HK-2 (cell line): ENCODE measurements around the gene SQSTM1.
"Not testable (repeated sequence)": the region's sequence is repeated elsewhere in the genome, so short reads cannot be mapped to it uniquely, and the experiment has no call there.

Experiments used
- DNase-seq: peaks from one replicate; pipeline ENCODE4 v3.0.0-alpha.2; 2018; ENCODE audit not compliant: unreplicated experiment

SQSTM1 gene

DNA sequence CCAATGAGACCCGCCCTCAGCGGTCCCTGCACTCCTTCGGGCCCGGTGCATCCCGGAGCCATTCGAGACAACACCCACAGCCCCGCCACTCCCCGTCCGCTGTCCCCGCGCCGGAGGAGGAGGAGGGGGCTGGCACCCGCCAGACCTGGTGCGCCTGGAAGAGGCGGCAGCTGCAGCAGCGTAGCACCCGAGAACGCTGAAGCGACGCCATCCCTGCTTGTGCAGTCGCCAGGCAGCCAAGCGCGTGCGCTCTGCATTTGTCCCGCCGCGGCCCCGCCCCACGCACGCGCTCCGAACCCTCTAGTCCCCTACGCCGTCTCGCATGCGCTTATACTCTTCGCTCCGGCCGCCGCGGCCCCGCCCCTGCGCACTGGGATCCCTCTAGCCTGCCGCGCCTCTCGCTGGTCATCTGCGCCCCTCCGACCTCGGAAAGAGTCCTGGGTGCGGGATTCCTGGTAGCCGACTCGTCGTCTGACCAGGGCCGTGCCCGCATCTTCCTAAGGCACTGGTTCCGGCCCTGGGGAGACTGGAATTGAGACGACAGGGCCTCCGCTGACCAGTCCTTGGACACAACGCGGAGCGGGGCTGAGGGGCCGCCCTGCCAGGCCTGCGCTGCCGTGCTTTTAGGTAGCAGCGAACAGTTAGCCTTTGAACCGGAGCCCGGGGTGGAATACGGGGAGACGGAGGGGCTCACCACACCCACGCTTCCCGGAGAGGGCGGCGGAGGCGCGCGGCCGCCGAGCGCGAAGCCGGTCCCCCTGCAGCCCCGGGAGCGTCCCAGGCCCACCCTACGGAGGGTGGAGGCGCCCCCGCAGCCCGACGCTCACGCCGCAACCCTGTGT lies 38.1 kb downstream of the SQSTM1 start, which contains the start of gene MRNIP:
Gene MRNIP, minus strand, starts transcription at position 232 of the 842 bp plus-strand sequence. Its CDS starts 21 bp downstream, at position 211.
- peak; percentile 93 for DNase-seq

DNA sequence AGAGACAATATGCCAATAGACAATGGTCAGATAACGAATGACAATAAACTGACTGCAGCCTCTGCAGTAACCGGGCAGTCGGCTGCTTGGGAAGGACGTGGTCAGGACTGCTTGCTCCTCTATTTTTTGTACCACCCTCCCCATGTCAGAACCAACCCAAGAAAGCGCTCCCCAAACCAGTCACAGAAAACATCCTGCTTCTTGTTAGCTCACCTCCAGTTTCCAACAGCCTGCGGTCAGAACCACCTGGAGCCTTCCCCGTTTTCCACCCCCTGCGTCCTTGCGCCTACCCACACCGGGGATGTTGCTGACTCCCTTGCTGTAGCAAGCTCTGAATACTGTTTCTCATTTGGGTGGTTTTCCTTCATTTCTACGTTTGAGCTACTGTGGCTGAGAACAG lies 39.6 kb downstream of the SQSTM1 start:
- DNase-seq, result no peak

DNA sequence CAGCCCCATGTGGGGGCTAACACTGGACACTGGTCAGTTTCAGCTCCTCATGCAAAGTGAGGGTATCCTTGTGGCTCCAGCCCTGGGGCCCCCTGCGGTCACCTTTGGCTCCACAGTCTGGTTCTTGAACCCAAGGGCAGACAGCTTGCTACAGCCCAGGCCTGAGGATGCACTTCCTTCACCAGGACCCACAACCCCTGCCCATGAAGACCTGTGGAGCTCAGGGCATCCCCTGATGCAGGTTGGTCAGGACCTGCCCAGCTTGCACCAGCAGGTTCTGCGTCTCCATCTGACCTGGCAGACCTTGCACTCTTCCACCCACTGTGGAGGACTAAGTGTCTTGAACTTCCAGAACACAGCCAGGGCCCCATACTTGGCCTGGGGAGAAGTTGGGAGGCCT lies 41.6 kb downstream of the SQSTM1 start:
- no peak for DNase-seq

DNA sequence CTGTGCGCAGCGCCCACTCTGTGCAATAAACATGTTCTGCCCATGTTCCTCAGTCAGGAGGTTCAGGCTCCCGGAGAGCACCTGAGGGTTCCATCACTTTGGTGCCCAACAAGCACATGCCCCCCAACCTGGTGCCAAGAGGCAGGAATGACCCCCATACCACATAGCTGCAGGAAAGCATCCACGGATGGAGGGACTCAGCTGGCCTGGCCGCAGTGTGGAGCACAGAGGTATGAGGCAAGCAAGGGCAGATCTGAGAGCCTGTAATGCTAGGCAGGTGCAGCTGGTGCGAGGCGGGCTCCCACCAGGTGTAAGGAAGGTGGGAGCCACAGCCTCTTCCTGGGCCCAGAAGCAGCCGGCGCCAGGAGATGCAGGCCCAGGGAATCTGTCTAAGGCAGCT lies 42.2 kb downstream of the SQSTM1 start:
- DNase-seq, result no peak

DNA sequence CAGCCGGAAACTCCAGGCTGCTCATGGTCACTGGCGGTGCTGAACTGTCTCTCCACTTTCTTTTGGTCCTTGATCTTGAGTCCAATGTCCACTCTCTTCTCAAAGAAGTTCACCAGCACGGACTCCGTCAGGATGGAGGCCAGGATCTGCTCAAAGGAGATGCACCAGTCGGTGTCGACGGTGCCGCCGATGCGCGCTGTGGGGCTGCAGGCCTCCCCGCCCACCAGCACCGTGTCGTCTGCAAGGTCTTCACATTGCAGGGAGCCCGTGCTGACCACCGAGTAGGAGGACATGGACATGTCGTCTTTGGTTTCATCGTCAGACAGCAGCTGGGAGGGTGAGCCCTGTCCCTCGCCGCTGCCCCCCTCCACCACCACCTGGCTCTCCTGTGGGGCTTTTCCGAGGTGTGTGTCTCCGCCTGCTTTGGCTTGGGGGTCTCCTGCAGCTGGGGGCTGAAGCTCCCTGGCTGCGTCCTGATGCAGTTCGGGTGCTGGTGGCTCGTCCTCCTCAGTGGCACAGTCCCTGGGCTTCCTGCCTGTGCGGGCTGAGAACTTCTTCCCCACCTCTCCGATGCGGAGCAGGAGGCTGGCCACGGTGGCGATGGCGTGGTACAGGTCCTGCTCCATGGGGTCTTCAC lies 42.9 kb downstream of the SQSTM1 start:
- no peak for DNase-seq

DNA sequence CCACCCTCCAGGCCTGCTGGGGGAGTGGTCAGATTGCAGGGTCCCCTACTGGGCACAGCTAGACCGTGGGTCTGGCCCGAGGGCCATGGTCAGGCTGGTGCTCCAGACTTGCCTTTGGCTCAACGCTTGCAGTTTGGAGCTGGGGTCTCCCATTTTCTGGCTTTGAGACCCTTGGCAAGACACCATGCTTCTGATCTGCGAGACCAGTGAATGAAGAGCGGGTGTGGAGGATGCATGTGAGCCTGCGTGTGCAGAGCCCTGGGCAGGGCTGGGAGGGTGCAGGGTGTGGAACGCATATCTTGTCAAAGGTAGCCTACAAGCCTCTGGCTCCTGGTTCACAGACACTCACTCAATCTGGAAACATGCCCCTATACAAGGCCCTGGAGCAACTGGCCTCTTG lies 44.0 kb downstream of the SQSTM1 start:
- DNase-seq, result no peak

DNA sequence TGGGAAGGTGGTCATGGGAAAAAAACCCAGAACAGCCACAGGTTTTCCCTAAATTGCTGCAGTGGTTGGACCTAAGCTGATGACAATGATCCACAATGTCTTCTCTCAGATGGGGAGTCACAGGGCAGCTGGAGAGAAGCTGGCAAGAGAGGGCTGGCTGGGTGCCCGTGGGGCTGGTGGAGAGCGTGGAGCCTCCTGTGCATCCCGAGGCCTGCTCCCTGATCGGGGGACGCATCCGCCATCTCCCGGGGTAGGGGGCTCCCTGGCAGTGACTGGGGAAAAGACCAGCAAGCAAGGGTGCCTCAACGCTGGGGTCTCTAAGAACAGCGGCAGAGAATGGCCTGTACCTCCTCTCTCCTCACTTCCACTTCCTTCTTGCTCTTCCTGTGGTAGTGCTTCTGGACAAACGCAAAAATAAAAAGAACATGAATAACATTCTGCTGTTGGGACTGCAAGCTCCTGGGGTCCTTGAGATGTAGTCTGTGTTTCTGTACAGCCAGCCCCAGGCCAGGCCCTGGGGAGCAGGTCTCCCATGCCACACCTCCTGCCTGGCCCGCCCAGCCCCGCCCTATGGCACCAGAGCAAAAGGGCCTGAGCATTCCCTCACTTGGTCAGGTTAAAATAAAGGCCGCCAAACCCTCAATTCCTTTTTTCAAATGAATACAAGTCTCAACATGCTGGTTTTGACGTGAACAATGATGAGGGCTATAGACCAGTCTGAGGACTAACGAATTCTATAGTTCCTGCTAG lies 45.0 kb downstream of the SQSTM1 start:
- no peak for DNase-seq

DNA sequence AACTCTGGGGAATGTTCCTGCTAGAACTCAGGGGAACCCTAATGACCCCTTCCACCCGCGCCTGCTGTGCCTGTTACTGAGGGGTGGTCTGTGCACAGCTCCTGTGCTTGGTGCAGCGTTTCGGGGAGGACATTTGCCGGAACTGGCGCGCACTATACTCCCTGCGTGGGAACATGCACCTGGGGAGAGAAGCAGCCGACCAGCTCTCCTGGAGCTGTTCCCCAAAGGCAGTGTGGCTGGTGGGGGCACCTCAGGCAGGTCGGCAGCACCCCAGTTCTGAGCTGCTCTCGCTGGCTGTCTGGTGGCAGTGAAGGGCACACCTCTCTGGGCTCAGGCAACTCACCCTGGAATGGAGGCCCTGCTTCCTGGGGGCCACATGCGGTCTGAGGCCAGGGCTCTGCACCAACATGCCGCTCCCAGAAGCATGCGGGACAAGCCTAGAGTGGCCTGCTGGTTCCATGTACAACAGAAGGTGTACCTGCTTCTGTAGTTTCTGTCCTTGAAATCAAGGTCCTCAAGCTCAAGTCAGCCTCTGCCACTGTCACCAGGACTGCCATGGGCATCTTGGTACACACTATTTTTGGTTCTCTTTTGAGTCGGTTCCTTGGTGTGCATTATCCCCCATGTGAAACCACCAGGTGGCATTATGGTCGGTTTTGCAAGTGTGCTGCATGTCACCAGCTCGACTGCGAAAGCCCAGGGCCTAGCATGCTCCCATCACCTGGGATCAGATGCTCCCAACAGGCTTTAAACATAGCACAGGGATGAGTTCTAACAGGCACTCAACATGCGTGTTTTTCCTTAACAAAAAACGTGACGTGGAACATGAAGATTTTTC lies 45.8 kb downstream of the SQSTM1 start:
- no peak for DNase-seq

DNA sequence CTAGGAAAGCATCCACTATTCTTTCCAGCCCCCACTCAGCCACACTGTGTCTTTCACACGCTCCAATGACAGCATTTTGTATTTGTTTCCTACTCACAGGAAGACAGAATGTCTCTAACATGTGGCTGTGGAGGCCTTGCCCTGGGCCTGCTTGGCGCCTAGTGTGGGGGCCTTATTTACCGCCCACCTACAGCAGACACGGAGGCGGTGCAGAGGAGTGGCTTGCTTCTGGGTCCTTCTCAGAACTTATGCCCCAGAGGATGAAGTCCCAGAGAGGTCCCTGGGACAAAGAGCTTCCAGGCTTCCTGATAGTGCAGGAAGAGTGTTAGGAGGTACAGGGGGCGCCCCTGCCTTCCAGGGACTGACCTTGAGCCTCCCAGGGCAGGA lies 46.4 kb downstream of the SQSTM1 start:
- no peak for DNase-seq

DNA sequence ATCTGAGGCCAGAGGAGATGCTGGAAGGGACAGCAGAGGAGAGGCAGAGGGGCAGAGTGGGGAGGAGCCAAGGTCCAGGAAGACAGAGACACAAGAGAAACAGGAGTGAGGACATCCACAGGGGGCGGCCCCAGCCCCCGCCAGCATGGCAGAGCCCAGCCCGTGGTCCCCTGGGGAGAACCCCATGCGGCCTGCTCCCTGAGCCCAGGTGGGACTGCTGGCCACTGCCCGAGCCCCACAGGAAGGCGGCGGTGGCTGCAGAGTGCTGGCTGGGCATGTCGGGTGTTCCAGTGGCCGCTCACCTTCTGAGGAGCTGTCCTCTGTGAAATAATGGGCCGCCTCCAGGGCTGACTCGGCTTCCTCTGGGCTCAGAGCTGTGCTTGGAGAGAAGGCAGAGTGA lies 46.8 kb downstream of the SQSTM1 start:
- no peak for DNase-seq

DNA sequence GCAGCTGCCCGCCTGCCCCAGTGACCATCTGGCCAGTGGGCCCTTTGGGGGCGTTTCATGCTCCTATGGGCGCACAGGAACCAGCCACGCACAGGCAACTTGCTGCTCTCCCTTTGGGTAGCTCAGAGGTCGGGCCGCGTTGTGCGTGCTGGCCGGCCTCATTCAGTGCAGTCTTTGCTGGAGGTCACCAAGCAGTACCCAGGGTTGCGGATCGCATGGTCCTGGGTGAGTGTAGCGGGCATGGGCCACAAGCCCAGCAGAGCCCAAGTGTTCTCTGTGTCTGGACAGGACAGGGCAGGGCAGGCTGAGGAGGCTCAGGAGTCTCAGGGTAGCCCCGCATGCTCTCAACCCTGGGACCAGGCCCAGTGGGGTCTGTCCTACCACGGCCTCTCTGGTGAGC lies 47.8 kb downstream of the SQSTM1 start:
- DNase-seq, result no peak

DNA sequence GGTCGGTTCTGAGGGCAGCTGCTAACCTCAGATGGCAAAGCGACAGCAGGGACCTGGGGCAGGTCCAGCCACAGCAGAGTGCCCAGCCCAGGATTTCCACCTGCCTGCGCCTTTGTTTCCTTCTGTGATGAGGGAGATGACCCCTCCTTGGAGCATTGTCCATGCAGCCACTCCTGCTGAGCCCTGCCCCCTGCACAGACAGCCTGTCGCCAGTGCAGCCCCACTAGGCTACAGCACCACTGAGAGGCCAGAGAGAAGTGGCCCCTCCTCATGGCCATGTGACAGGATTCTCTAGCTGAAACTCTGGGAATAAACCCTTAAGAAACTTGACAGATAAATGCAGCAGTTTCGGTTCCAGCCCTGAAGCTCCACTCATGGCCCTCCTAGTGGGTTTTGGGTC lies 48.4 kb downstream of the SQSTM1 start:
- DNase-seq, result no peak

DNA sequence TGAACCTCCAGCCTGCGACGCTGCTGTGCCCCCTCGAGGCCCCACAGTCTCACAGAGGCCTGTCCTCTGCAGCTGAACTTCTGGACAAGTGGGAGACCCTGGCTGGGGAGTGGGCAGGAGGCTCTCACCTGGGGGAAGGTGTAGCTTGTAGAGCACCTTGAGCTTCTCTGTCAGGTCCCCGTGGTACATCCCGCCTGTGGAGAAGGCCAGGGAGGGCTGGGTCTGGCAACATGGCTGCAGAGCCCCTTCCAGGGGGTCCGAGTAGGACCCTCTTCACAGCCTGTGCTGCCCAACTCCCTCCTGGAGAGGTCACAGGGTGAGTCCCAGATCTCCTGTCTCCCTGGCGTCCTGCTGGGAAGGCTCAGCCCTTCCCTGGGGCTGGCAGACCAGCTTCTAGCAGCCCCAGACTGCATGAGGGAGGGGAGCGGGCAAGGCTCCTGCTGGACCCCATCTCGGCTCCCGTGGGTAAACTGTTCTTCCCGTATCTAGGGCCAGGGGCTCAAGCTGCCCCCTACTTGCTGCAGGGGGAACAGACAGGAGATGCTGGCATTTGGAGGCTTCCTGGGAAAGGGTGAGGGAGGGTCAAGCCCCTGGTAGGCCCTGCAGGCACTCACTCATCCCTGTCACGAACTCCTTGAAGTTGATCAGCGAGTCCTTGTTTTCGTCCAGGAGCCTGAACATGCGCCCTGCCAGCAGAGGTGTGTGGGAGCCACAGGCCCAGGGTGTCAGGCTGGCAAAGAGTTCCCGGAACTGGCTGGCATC lies 49.1 kb downstream of the SQSTM1 start:
- no peak for DNase-seq

DNA sequence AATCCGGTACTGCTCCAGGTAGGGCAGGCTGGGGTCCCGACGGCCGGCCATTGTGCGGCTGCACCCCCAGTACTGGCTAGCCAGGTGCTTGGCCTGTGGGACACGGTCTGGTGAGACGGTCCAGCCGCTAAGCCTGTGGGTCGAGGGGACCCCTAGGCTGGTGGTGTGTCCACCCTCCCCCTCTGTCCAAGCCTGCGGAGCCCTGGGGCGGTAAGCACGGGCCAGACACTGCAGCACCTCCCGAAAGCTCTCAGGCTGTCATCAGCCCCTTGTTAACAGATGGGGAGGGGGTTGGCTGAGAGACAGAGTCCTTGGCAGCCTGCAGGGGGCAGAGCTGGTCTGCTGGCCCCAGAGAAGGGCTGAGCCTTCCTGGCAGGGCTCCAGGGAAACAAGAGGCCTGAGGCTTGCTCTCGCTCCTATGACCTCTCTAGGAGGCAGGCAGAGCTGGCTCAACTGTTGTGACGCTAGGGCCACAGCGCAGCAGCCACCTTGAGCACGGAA lies 49.7 kb downstream of the SQSTM1 start:
- DNase-seq, result no peak

DNA sequence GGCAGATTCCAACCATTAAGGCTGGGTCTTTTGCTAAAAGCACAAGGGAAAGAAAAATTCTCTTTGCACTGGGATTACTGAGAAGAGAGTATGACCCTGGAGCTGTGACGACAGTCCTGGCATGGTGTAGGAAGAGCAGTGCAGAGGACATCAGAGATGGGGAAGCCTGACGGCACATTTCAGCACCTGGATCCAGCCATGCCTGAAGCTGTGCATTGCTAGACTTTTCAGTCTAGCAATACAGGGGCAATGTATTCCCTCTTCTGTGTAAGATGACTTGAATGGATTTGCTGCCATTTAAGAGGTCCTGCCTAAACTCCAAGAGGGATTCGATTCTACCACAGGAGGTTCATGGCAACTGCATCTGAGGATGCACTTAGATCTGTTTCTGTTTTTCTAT lies 50.2 kb downstream of the SQSTM1 start:
- DNase-seq, result no peak

DNA sequence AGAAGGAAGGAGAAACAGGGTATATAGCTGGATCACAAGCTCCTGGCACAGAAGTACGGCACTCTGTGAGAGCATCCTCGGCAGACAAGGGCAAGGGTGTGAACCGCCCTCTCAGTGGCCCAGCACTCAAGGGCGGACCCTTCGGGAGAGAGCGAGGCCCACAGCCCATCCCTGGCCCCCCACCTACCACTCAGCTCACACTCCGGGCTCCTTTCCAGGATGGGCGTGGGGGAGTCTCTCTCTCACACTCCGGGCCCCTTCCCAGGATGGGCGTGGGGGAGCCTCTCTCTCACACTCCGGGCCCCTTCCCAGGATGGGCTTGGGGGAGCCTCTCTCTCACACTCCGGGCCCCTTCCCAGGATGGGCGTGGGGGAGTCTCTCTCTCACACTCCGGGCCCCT lies 50.8 kb downstream of the SQSTM1 start:
- DNase-seq, result not testable (repeated sequence)

DNA sequence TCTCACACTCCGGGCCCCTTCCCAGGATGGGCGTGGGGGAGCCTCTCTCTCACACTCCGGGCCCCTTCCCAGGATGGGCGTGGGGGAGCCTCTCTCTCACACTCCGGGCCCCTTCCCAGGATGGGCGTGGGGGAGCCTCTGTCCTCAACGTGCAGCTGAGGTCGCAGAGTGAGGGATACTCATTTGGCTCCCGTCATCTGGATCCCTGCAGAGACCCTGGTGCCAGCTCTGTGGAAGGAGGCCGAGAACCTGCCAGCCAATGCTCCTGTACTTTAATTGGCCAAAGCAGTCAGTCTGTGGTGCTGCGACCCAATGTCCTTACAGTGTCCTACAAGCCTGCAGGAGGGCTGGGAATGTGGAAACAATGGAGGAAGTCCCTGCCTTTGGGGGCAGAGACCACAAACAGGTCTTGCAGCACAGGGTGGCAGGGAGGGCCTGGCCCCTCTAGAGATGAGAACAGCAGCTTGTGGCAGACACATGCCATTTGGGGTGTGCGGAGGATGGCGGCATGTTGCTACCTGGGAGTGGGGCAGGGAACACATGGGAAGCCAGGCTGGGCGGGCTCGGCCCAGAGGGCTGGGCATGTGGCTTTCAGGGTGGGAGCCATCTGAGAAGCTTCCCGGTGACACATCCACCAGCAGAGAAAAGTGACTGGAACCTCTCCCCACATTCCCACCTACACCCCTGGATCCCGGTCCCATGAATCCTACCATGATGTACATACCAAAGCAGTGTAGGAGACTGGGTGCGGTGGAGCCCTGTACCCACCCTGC lies 51.5 kb downstream of the SQSTM1 start:
- DNase-seq, result no peak

DNA sequence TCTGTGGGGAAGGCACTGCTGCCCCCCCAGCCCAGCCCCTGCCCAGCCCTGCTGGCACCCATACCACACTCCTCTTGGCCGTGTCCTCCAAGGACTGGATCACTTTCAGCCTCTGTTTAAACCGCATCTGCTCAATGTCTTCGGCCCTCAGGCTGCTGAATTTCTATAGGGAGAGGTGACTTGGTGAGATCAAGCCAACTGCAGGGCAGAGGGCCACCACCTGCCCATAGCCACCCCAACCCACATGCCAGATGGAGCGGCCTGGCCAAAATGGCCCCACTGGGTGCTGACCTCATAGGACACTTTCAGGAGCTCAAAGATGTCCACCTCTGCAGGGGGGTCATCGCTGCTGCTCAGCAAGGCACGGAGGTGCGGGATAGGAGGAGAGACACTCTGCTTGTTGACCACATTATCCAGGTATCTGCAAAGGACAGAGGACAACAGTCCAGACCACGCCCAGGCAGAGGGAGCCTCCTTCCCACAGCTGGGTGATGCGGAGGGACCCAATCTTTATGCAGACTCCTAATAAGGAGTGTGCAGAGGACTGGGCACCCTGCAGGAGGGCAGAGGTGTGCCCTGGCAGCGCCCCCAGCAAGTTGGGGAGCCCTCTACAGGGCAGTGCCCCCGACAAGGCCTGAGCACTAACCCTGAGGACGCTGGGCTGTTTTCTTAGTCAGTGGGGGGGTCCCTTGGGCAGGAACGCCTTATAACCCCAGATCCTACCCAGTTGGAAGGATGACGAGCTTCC lies 52.3 kb downstream of the SQSTM1 start:
- DNase-seq, result no peak

DNA sequence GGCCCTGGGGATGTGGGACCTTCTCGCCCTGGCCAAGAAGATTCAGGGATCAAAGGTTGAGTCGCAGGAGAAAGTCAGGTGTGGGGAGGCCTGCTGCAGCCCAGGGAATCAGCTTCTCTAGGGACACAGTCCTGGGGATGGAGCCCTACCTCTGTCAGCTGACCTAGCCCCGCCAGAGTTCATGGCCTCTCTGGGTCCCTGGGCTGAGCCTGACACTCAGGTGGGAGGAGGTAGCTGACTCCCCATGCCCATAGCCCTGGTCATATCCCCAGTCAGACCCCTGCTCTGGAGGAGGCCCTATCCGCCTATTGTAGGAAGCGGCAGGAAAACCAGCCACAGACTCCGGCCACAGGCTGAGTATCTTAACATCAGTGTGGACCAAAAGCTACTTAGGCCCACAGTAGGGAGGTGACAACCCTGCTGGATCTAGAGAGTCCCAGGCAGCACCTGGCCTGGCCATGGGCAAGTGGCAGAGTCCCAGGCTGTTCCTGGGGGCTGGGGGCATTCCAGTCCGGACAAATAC lies 52.9 kb downstream of the SQSTM1 start:
- no peak for DNase-seq
